Placental pericyte (primary cell): Measurements from ENCODE around the gene CASP5. TPM values are rescaled to one million over a fixed set of nuclear protein-coding genes. Genes with fewer than 3 reads are reported as not detected.

Experiments
- total RNA-seq: library from RNA; depleted of rRNA; stranded (reverse); fragments of >200 nt; gene quantifications from 2 replicates; pipeline ENCODE4 v1.2.3, GENCODE V29; 2012

CASP5 gene
- total RNA-seq = 1.5 TPM in 1 of 2 replicates, not detected in the other

DNA sequence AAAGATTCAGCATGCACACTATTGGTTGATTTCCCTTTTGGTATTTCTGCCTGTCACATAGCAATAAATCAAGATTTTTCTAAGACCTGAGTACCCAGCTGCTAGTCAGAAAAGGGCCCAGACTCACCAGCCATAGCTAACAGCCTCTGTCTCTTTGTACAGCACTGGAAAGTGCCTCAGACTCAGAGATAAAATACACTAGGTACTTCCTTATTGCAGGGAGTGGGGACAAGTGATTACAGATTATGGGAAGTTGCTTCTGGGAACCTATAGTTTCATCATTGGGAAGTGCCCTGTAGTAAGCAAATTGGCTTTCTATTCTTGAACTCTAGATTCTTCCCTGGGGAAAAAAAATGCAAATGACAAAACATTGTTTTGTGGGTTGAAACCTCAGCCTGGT is at the start of gene CASP5:
TSS of gene CASP5 (minus strand) at position 166 of the 400 bp plus-strand sequence. CDS start at position 134, 32 bp downstream.

DNA sequence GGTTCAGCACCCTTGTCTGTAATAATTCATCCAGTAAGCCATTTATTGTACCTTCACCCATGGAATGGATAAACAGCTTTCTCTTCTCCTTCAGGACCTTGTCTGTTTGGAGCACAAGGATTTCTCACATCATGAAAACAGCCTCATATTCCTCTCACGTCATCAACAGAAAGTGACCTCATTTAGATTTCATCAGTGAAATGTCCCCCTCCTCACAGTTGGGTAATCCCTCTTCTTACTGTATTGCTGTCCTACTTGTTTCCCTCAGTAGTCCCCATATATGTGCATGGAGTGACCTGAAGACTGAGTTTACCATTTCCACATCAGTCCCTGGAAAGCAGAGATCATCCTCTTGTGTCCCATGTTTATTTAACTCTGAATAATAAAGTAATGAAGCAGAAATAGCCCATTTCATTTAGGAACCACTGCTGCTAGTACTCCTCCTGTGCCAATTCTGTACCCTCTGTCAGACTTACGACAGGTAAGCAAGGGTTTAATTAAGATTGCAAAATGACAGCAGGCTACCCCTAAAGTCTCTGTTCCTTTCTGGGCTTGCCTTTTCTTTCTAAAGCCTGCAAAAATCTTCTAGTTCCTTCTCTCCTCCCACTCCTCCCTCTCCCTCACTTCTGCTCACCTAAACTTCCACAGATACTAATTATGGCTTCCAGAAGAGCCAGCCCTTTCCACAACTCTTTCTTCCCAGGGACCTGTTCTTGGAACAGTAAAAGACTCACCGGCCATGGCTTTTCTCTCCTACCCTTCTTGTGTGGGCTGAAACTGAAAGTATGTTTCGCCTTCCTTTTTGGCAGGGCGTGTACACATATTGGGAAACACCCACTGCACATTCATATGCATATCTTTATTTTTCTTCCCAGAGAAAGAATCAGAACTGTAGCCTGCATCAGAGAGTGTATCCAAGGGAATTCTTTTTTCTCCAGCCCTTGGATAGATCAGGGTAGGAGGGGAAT is 21.9 kb upstream of the CASP5 start, which contains the start of gene CARD16:
TSS of gene CARD16 (minus strand) at position 779 of the 968 bp plus-strand sequence. CDS start at position 741, 38 bp downstream.

DNA sequence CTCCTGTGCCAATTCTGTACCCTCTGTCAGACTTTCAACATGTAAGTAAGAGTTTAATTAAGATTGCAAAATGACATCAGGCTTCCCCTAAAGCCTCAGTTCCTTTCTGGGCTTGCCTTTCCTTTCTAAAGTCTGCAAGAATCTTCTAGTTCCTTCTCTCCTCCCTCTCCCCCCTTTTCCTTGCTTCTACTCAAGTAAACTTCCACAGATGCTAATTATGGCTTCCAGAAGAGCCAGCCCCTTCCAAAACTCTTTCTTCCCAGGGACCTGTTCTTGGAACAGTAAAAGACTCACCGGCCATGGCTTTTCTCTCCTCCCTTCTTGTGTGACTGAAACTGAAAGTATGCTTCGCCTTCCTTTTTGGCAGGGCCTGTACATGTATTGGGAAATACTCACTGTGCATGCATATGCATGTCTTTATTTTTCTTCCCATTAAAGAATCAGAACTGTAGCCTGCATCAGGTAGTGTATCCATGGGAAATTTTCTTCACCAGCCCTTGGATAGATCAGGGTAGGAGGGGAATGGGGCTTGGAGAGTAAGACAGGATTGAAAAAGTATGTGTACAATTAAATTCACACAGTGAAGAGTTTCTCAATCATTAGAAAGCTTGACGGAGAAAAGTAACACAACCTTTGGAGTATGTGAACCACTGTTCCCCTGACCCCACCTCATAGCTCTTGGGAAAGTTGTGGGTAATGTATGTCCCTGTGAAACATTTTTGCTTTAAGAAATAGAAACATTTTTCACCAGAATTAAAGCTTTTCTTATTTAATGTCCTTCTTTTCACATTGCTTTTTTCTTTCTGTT is 12.0 kb upstream of the CASP5 start, which contains the start of gene CASP1:
TSS of gene CASP1 (minus strand) at position 332 of the 808 bp plus-strand sequence. CDS start at position 301, 31 bp downstream.

DNA sequence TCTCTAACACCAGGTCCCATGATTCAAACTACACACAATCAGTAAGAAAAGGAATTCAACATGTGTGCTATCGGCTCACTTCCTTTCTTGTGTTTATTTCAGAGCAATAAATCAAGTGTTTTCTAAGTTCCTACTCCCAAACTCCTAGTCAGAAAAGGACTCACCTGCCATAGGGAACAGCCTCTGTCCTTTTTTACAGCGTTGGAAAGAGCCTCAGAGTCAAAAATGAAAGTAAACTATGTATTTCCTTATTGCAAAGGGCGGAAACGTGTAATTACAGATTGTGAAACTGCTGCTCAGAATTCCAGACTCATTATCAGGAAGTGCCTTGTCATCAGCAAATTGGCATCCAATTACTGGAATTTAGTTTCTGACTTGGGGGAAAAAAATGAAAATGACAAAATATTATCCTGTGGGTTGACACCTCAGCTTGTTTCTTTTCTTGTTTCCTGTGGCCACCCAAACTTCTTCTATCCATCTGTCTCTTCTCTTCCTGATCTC is 54.6 kb downstream of the CASP5 start, which contains the start of gene CASP4:
TSS of gene CASP4 (minus strand) at position 220 of the 501 bp plus-strand sequence. CDS start at position 171, 49 bp downstream.

Other genes starting within 250 kb of the CASP5 start
- 0.29 TPM in 1 of 2 replicates, not detected in the other for gene CASP12, start 124.7 kb downstream of the CASP5 start, total RNA-seq
- 158 and 269 TPM in 2 replicates for gene CASP4, start 54.6 kb downstream of the CASP5 start, total RNA-seq
- 25.3 and 32.0 TPM in 2 replicates for gene CASP1, start 12.0 kb upstream of the CASP5 start, total RNA-seq
- gene CARD16, start 22.2 kb upstream of the CASP5 start, total RNA-seq = 25.9 and 29.8 TPM in 2 replicates
- 10.7 and 11.2 TPM in 2 replicates for gene CARD18, start 116.6 kb upstream of the CASP5 start, total RNA-seq